ENCODE data around the gene ZNF556.
"Not testable (repeated sequence)": the region's sequence is repeated elsewhere in the genome, so short reads cannot be mapped to it uniquely, and the experiment has no call there.

The ZNF556 gene

DNA sequence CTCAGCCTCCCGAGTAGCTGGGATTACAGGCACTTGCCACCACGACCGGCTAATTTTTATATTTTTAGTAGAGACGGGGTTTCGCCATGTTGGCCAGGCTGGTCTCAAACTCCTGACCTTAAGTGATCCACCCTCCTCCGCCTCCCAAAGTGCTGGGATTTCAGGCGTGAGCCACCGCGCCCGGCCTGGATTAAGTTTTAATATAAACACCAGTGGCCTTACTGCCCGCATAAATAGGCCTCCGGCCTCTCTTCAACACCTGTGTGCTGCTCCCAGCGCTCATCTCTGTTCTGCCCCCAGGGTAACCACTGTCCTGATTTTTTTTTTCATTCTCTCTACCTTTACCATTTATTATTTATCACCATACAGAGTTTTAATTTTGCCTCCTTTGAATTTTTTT is 36.2 kb downstream of the ZNF556 start:
- not testable (repeated sequence) for DNase-seq (ENCODE audit: low read depth in 3 of 3, low spot score in 1 of 3)

- no peak for DNase-seq (ENCODE audit: low read depth in 3 of 3, low spot score in 1 of 3)
Observed at GRCh38 chr19:2905918-2906519, 38.9 kb downstream of the ZNF556 start.

DNA sequence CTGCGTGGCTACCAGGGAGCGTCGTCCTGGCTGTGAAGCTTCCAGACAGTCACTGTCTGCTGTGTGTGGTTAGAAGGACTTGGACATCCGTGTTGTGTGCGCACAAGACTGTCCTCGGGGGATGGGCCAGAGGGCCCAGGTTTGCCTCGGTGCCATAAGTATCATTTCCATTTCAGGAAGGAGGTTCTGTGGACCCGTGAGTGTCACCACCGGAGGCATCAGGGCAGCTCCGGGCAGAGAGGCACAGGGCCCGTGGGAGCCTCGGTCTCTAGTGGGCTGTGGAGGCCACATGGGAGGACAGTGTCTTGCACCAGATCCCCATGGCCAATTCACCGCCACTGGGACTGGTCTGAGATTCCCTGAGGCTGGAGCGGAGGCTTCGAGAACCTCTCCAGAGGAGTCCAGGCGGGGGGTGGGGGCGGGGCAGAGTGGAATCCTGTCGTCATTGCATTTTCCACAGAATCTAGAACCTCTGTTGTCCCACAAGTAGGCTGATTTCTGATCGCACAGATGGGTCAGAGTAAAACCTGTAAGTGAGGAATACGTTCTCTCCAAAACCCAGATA is 39.6 kb downstream of the ZNF556 start:
- no peak for DNase-seq (ENCODE audit: low read depth in 3 of 3, low spot score in 1 of 3)

- no peak for DNase-seq (ENCODE audit: low read depth in 3 of 3, low spot score in 1 of 3)
Observed at GRCh38 chr19:2912306-2912705, 45.2 kb downstream of the ZNF556 start.

DNA sequence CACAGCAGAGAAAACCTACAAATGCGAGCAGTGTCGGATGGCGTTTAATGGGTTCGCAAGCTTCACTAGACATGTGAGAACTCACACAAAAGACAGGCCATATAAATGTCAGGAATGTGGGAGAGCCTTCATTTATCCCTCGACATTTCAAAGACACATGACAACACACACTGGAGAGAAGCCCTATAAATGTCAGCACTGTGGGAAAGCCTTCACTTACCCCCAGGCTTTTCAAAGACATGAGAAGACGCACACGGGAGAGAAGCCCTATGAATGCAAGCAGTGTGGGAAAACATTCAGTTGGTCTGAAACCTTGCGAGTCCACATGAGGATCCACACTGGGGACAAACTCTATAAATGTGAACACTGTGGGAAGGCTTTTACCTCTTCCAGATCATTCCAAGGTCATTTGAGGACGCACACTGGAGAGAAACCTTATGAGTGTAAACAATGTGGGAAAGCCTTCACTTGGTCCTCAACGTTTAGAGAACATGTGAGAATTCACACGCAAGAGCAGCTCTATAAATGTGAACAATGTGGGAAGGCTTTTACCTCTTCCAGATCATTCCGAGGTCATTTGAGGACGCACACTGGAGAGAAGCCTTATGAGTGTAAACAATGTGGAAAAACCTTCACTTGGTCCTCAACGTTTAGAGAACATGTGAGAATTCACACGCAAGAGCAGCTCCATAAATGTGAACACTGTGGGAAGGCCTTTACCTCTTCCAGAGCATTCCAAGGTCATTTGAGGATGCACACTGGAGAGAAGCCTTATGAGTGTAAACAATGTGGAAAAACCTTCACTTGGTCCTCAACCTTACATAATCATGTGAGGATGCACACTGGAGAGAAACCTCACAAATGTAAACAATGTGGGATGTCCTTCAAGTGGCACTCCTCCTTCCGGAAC is 50.4 kb downstream of the ZNF556 start:
- no peak for DNase-seq (ENCODE audit: low read depth in 3 of 3, low spot score in 1 of 3)

DNA sequence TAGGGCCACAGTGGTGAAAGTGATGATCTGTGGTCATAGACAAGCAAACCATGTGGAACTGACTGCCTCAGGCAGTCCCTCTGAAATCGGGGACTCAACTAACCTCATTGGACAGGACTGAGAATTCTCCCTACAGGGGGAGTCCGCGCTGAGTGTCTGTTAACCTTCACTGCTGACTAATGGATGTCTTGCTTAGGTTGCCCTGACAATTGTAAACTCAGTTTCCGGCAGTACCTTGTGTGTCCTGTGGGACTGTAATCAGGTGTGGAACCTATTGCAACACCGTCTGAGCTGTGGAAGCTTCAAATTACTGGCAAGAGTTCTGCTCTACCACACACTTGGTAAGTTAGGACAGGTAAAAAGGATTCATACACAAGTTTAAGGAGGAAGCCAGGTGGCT is 55.9 kb downstream of the ZNF556 start:
- no peak for DNase-seq (ENCODE audit: low read depth in 3 of 3, low spot score in 1 of 3)

DNA sequence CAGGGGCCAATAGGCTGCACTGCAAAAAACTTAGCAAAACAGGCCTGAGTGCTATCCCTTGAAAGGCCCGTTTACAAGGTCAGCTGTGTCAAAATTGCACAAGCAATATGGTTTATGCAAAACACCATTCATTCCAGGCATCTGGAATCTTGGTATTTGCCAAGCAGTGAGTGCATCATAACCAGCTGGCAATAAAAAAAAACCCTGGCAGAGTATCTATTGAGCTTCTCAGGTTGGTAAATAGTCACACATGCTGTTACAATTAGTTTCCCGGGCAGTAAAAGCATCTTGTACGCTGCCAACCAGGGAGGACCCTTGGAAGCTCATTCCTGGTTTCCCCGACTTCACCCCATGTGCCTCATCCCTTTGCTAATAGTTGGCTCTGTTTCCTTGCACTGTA is 56.4 kb downstream of the ZNF556 start:
- DNase-seq (ENCODE audit: low read depth in 3 of 3, low spot score in 1 of 3) = no peak

DNA sequence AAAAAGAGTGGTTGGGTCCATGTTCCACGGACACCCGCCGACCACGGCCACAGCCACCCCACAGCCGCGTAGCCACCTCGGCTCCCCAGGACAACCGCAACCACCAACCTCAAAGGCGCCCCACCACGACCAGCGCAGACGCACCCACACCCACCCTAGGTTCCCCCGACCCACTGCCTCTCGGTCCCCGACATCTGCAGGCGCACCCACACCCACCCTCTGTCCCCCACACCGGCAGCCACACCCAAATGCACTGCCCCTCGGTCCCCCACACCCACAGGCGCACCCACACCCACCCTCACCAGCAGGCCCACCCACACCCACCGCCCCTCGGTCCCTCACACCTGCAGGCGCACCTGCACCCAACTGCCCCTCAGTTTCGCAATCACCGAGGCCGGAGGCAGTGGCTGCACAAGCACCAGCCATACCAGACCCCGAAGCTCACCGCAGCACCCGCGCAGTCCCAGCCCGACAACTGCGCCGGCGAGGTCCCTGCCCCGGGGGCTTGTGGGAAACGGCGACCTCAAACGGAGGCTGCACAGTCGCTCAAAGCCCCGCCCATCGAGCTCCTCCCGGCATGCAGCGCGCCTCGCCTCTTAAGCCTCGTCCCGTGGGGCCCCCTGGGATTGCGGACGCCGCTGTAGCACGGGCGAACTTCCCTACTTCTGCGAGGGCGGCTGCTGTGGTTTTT is 59.4 kb downstream of the ZNF556 start:
- no peak for DNase-seq (ENCODE audit: low read depth in 3 of 3, low spot score in 1 of 3)

GRCh38 chr19:2927032-2927430 is 59.9 kb downstream of the ZNF556 start:
- no peak for DNase-seq (ENCODE audit: low read depth in 3 of 3, low spot score in 1 of 3)

All from stimulated activated CD4-positive, alpha-beta T cell treated with anti-CD3 and anti-CD28 coated beads, TNF-alpha, amount 100 ng/mL, for 1 hour (primary cell).